A549 (cell line): ENCODE data around the gene GRB14. TPM values are rescaled to one million over a fixed set of nuclear protein-coding genes. Genes with fewer than 3 reads are reported as not detected.

ENCODE experiments used
- ATAC-seq, 2 experiments: fragments of 200-7000 bp in 1 of 2; fragments of >200 bp in 1 of 2; cut with Nextera tagmentation in 1 of 2; cut with Tn5 transposase in 1 of 2; 3 replicates each; pipeline versions ENCODE4 v1.8.0 to v1.9.1; 2018 to 2020; ENCODE audit warnings: mild to moderate bottlenecking in 1 of 2, moderate library complexity in 1 of 2
- CTCF ChIA-PET: fragments of 300-600 bp; sonication (Branson Sonifier 250); formaldehyde crosslinking; extraction: SDS; loops from one replicate; lab custom pipeline; 2021; ENCODE audit warnings: antibody characterized with exemption, inconsistent platforms; lab: Yijun Ruan, JAX
- POLR2A ChIA-PET: fragments of 350-600 bp; formaldehyde crosslinking; extraction: SDS; loops from one replicate; lab custom pipeline; 2021; ENCODE audit warnings: antibody characterized with exemption, inconsistent platforms; lab: Yijun Ruan, JAX
- DNase-seq, 2 experiments: peaks; one replicate each; pipeline versions ENCODE4 v3.0.0 to v3.0.0-alpha.2; 2011 to 2016; ENCODE audit warnings: low read depth in 1 of 2, low spot score in 1 of 2
- FAIRE-seq: peaks from 2 replicates; lab custom pipeline; 2011; peaks lifted over from hg19 to GRCh38; lab: Jason Lieb, UNC
- H3K27ac ChIP-seq, 2 experiments: fragments of >200 bp; sonication (Bioruptor Twin); formaldehyde crosslinking; 3 replicates each; pipeline ENCODE4 v1.5.1; 2016 to 2017
- H3K4me1 ChIP-seq: fragments of >200 bp; sonication (Bioruptor Twin); formaldehyde crosslinking; 3 replicates; pipeline ENCODE4 v1.6.1; 2016
- H3K4me2 ChIP-seq: fragments of >200 bp; sonication (Bioruptor Twin); formaldehyde crosslinking; 3 replicates; pipeline ENCODE4 v1.6.1; 2016
- H3K4me3 ChIP-seq: fragments of >200 bp; sonication (Bioruptor Twin); formaldehyde crosslinking; 3 replicates; pipeline ENCODE4 v1.5.1; 2016
- H3K9me3 ChIP-seq: fragments of >200 bp; sonication (Bioruptor Twin); formaldehyde crosslinking; 3 replicates; pipeline ENCODE4 v1.6.1; 2016
- CEBPB ChIP-seq, 2 experiments: fragments of >200 bp in 1 of 2; sonication (Bioruptor Twin) in 1 of 2; formaldehyde crosslinking in 1 of 2; IDR thresholded peaks; 2 replicates each; pipeline ENCODE4 v1.6.1; 2012 to 2016
- CHD2 ChIP-seq: fragments of 150-350 bp; IDR thresholded peaks from 2 replicates; pipeline ENCODE4 v1.6.1; 2014; ENCODE audit warnings: low read length; ENCODE audit not compliant: partially characterized antibody
- CHD4 ChIP-seq: fragments of 200-600 bp; sonication (generic); IDR thresholded peaks from 2 replicates; pipeline ENCODE4 v1.6.1; 2016; ENCODE audit warnings: antibody characterized with exemption, mild to moderate bottlenecking, borderline replicate concordance
- EP300 ChIP-seq, 2 experiments: fragments of >200 bp; sonication (Bioruptor Twin); formaldehyde crosslinking; IDR thresholded peaks; 2 replicates in 1 of 2; 3 replicates in 1 of 2; pipeline ENCODE4 v1.6.1; 2016 to 2017
- FOSB ChIP-seq: fragments of 250-450 bp; sonication (Bioruptor Pico); IDR thresholded peaks from 2 replicates; pipeline ENCODE4 v1.5.0; 2020; ENCODE audit warnings: mild to moderate bottlenecking, moderate library complexity
- FOXS1 ChIP-seq: fragments of 250-450 bp; sonication (Bioruptor Pico); IDR thresholded peaks from 2 replicates; pipeline ENCODE4 v1.5.0; 2020; ENCODE audit warnings: mild to moderate bottlenecking, moderate library complexity
- GATA3 ChIP-seq: IDR thresholded peaks from 2 replicates; pipeline ENCODE4 v1.6.1; 2012; ENCODE audit warnings: borderline replicate concordance
- HDAC2 ChIP-seq: fragments of 200-600 bp; sonication (generic); IDR thresholded peaks from 2 replicates; pipeline ENCODE4 v1.6.1; 2016
- HEYL ChIP-seq: fragments of 250-450 bp; sonication (Bioruptor Pico); IDR thresholded peaks from 2 replicates; pipeline ENCODE4 v1.8.0; 2021; ENCODE audit warnings: mild to moderate bottlenecking, moderate library complexity
- HOXB13 ChIP-seq: fragments of 250-450 bp; sonication (Bioruptor Pico); IDR thresholded peaks from 2 replicates; pipeline ENCODE4 v1.5.0; 2020; ENCODE audit warnings: low read depth, mild to moderate bottlenecking, moderate library complexity
- JUNB ChIP-seq: fragments of >200 bp; sonication (Bioruptor Twin); formaldehyde crosslinking; IDR thresholded peaks from 2 replicates; pipeline ENCODE4 v1.6.1; 2016
- MYC ChIP-seq: IDR thresholded peaks from 2 replicates; pipeline ENCODE4 v1.6.1; 2012; ENCODE audit warnings: mild to moderate bottlenecking, inconsistent platforms, low read length, improper control_type of control experiment, borderline replicate concordance
- NPAS2 ChIP-seq: fragments of 250-450 bp; sonication (Bioruptor Pico); IDR thresholded peaks from 2 replicates; pipeline ENCODE4 v1.8.0; 2022; ENCODE audit warnings: mild to moderate bottlenecking, moderate library complexity, borderline replicate concordance
- RFX5 ChIP-seq: fragments of 450-650 bp; IDR thresholded peaks from 2 replicates; pipeline ENCODE4 v1.7.1; 2014; ENCODE audit warnings: antibody characterized with exemption, mild to moderate bottlenecking, moderate library complexity
- SREBF2 ChIP-seq: fragments of 450-650 bp; IDR thresholded peaks from 2 replicates; pipeline ENCODE4 v1.6.1; 2014; ENCODE audit warnings: mild to moderate bottlenecking, moderate library complexity
- ZC3H11A ChIP-seq: fragments of 450-650 bp; IDR thresholded peaks from 2 replicates; pipeline ENCODE4 v1.6.1; 2014; ENCODE audit warnings: antibody characterized with exemption, mild to moderate bottlenecking
- ZFP36 ChIP-seq: fragments of 450-650 bp; IDR thresholded peaks from 2 replicates; pipeline ENCODE4 v1.6.1; 2014; ENCODE audit warnings: borderline replicate concordance; ENCODE audit not compliant: partially characterized antibody
- ZSCAN20 ChIP-seq: fragments of 250-450 bp; sonication (Bioruptor Pico); IDR thresholded peaks from 2 replicates; pipeline ENCODE4 v1.8.0; 2022; ENCODE audit warnings: mild to moderate bottlenecking, moderate library complexity
- WGBS: methylation state at CpG from one replicate; pipeline ENCODE4 v1.1.6; 2017; ENCODE audit errors: missing lambda C conversion rate; 5-methylcytosine and 5-hydroxymethylcytosine counted together
- polyA plus RNA-seq, 4 experiments: library from polyadenylated mRNA; depleted of rRNA in 3 of 4; stranded (reverse); fragments of >200 nt; fragmentation: RNase III in 1 of 4; extraction: RNeasy Plus Mini Kit Qiagen cat#74134 plus additional on column Dnase treatment in 1 of 4; gene quantifications; 2 replicates in 3 of 4; 3 replicates in 1 of 4; pipeline ENCODE4 v1.2.3, GENCODE V29; 2011 to 2017
- TF ChIP-seq, protein P1 (sequence below): IDR thresholded peaks from 2 replicates; pipeline ENCODE4 v1.6.1; 2012
- TF ChIP-seq, protein P2 (sequence below): fragments of >200 bp; sonication (Bioruptor Twin); formaldehyde crosslinking; IDR thresholded peaks from 2 replicates; pipeline ENCODE4 v1.6.1; 2016
- TF ChIP-seq, protein P3 (sequence below): IDR thresholded peaks from 2 replicates; pipeline ENCODE4 v1.6.1; 2012
- TF ChIP-seq, protein P4 (sequence below): IDR thresholded peaks from 2 replicates; pipeline ENCODE4 v1.6.1; 2012; ENCODE audit warnings: low read depth, borderline replicate concordance

GRB14 gene
- polyA plus RNA-seq, 2 of the 4 experiments (the other 2 are of a cell fraction) = 18.6 to 26.0 TPM

DNA sequence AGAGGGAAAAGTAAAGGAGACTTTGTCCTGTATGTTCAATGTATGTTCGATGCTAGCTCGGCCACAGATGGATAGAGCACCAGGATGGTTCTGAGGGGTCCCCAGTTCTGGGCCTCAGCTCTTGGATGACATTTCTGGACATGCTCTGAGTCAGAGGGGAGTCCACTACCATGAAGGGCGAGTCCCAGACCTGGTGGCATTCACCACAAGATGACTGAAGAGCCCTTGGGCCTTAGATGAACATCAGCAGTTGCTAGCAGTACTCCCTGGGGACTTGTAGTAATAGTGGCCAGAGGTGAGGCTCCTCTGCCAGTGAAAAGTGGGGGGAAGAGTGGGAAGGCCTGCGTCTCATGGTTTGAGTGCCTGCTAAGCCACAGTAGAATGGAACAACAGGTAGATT lies 109.5 kb downstream of the GRB14 start:
- FAIRE-seq (no peak), ATAC-seq (no peak), DNase-seq (no peak)
- Histone ChIP-seq H3K9me3 (peaks cover 15% of the 10 kb centered on the region), H3K4me3 (no peak overlapping the region), H3K4me2 (no peak overlapping the region), H3K27ac (no peak overlapping the region), H3K4me1 (peaks cover 19% of the 10 kb centered on the region)
- ChIA-PET CTCF (interaction anchor here (0.6 to 0.9 kb wide), 3 partner anchors 14 to 1297 kb away, joined by 3 read pairs; no protein-coding TSS in a partner anchor), POLR2A (no interaction called here)
- TF ChIP-seq ZFP36 (no peak), RFX5 (no peak), EP300 (IDR thresholded peaks at IDR 0.05) (no peak), FOXS1 (CRISPR knock-in tag) (no peak), CEBPB (IDR thresholded peaks at IDR 0.05) (no peak), FOSB (CRISPR knock-in tag) (no peak), ZSCAN20 (CRISPR knock-in tag) (no peak), GATA3 (no peak)
- TF ChIP-seq, protein P1, sequence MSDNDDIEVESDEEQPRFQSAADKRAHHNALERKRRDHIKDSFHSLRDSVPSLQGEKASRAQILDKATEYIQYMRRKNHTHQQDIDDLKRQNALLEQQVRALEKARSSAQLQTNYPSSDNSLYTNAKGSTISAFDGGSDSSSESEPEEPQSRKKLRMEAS = no peak
- 86% methylated on average over 4 of the region's 4 CpGs for WGBS

DNA sequence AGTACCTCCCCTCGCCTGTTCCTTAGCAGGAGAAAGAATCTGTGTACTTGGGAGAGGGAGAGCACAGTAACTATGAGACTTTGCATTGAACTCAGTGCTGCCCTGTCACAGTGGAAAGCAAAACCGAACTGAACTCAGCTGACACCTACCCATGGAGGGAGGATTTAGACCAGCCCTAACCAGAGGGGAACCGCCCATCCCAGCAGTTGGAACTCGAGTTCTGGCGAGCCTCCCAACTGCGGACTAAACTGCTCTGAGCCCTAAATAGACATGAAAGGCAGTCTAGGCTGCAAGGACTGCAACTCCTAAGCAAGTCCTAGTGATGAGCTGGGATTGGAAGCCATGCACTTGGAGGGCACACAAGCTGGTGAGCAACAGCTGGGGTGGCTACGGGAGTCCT lies 110.4 kb downstream of the GRB14 start:
- Histone ChIP-seq H3K27ac (no peak overlapping the region), H3K4me3 (no peak overlapping the region), H3K4me2 (no peak overlapping the region), H3K4me1 (peaks cover 19% of the 10 kb centered on the region), H3K9me3 (peaks cover 7% of the 10 kb centered on the region; the same call in 1 of the 3 replicates)
- FAIRE-seq = no peak
- ChIA-PET CTCF (interaction anchor here (0.9 to 1.0 kb wide), 3 partner anchors 13 to 1342 kb away, joined by 3 to 4 read pairs (median 3); no protein-coding TSS in a partner anchor), POLR2A (no interaction called here)
- DNase-seq = no peak
- TF ChIP-seq JUNB (no peak), ZC3H11A (no peak), SREBF2 (no peak), HDAC2 (no peak), HOXB13 (CRISPR knock-in tag) (no peak), HEYL (CRISPR knock-in tag) (no peak), MYC (no peak), CHD4 (no peak), CHD2 (no peak)
- TF ChIP-seq, protein P2, sequence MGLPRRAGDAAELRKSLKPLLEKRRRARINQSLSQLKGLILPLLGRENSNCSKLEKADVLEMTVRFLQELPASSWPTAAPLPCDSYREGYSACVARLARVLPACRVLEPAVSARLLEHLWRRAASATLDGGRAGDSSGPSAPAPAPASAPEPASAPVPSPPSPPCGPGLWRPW = no peak
- TF ChIP-seq, protein P3, sequence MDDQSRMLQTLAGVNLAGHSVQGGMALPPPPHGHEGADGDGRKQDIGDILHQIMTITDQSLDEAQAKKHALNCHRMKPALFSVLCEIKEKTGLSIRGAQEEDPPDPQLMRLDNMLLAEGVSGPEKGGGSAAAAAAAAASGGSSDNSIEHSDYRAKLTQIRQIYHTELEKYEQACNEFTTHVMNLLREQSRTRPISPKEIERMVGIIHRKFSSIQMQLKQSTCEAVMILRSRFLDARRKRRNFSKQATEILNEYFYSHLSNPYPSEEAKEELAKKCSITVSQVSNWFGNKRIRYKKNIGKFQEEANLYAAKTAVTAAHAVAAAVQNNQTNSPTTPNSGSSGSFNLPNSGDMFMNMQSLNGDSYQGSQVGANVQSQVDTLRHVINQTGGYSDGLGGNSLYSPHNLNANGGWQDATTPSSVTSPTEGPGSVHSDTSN = no peak
- TF ChIP-seq, protein P4, sequence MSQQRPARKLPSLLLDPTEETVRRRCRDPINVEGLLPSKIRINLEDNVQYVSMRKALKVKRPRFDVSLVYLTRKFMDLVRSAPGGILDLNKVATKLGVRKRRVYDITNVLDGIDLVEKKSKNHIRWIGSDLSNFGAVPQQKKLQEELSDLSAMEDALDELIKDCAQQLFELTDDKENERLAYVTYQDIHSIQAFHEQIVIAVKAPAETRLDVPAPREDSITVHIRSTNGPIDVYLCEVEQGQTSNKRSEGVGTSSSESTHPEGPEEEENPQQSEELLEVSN = no peak
- 86% methylated on average over 7 of the region's 7 CpGs for WGBS
- ATAC-seq = no peak

DNA sequence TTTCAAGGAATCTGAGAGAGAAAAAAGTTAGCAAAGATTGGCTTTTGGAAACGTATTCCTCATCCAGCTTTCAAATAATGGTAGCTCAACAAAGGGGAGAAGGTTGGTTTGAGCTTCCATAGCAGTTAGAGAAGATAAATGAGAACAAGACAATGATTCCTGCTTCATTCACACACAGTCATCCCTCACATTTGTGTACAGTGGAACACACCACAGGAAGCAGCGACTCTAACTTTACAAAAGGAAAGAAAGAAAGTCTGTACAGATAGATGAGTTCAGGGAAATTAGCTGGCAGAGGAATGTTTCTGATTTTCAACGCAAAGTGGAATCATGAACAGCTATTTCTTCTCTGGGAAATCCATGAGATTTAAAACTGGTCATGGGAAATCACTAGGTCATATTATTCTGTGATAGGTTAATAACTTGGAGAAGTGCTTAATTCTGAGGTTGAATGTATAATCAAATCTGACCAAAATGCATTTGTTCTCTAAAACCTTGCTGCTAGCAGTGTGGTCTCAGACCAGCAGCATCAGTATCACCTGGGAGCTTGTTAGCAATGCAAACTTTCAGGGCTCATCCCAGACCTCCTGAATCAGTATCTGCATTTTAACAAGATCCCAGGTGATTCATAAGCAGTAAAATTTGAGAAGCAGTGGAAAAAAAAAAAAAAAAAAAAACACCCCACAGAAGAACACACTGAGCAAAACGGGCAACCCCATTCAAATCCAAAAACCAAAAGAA lies 112.0 kb downstream of the GRB14 start:
- Histone ChIP-seq H3K4me2 (no peak overlapping the region), H3K4me1 (peaks cover 9% of the 10 kb centered on the region), H3K27ac (no peak overlapping the region), H3K9me3 (no peaks in the 10 kb centered on the region), H3K4me3 (no peak overlapping the region)
- ATAC-seq (no peak), DNase-seq (no peak), FAIRE-seq (no peak)
- 85% methylated on average over 4 of the region's 4 CpGs for WGBS
- CTCF ChIA-PET = interaction anchor here (1.0 to 1.6 kb wide), 3 partner anchors 10 to 1339 kb away, joined by 3 to 5 read pairs (median 4); no protein-coding TSS in a partner anchor
- TF ChIP-seq NPAS2 = no peak
- POLR2A ChIA-PET = no interaction called here
